Melanocyte of skin (primary cell): Measurements from ENCODE around the gene MBD1. TPM values are rescaled to one million over a fixed set of nuclear protein-coding genes. Genes with fewer than 3 reads are reported as not detected.

ENCODE experiments used
- small RNA-seq, 2 donors: library from RNA; depleted of rRNA; stranded (forward); fragments of <200 nt; gene quantifications; one replicate each; pipeline ENCODE3, GENCODE V24; 2012
- total RNA-seq, 2 donors: library from RNA; depleted of rRNA; stranded (reverse); fragments of >200 nt; gene quantifications; 2 replicates each; pipeline ENCODE4 v1.2.3, GENCODE V29; 2012

MBD1 gene
- total RNA-seq: 10 to 100 TPM; 55.7 to 58.3 TPM

GRCh38 chr18:50281295-50281971 is at the start of gene MBD1:
MBD1 (minus strand) TSS chr18:50281523; CDS start chr18:50279992, 1,531 bp downstream.

GRCh38 chr18:50287441-50288347 is 6.4 kb upstream of the MBD1 start, which contains the start of gene CXXC1:
CXXC1 (minus strand) TSS chr18:50287692; CDS start chr18:50287589, 103 bp downstream.

GRCh38 chr18:50266248-50266704 is 15.0 kb downstream of the MBD1 start, which contains the start of gene CFAP53:
CFAP53 (minus strand) TSS chr18:50266495; CDS start chr18:50266404, 91 bp downstream.

Small RNA genes lying within 50 kb of the gene (small RNA-seq; reads per million reads assigned to genes)
- gene RNA5SP458: 0 reads per million in 2 donors

Other genes starting within 250 kb of the MBD1 start
- under 1 TPM; under 0.01 to 0.69 TPM for gene MYO5B, start 86.4 kb downstream of the MBD1 start, total RNA-seq
- gene CFAP53, start 15.0 kb downstream of the MBD1 start, total RNA-seq: under 1 TPM; 0.33 to 0.69 TPM
- gene CXXC1, start 6.2 kb upstream of the MBD1 start, total RNA-seq: 10 to 100 TPM; 37.5 to 54.3 TPM
- gene SKA1, start 93.5 kb upstream of the MBD1 start, total RNA-seq: 10 to 100 TPM; 11.7 to 29.0 TPM